ENCODE measurements around the gene ME1.

The ME1 gene

GRCh38 chr6:83169106-83169505, 261.7 kb downstream of the ME1 start:
- TF ChIP-seq, protein P1, sequence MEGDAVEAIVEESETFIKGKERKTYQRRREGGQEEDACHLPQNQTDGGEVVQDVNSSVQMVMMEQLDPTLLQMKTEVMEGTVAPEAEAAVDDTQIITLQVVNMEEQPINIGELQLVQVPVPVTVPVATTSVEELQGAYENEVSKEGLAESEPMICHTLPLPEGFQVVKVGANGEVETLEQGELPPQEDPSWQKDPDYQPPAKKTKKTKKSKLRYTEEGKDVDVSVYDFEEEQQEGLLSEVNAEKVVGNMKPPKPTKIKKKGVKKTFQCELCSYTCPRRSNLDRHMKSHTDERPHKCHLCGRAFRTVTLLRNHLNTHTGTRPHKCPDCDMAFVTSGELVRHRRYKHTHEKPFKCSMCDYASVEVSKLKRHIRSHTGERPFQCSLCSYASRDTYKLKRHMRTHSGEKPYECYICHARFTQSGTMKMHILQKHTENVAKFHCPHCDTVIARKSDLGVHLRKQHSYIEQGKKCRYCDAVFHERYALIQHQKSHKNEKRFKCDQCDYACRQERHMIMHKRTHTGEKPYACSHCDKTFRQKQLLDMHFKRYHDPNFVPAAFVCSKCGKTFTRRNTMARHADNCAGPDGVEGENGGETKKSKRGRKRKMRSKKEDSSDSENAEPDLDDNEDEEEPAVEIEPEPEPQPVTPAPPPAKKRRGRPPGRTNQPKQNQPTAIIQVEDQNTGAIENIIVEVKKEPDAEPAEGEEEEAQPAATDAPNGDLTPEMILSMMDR (IDR thresholded peaks at IDR 0.05; ENCODE audit: borderline replicate concordance, control extremely low read depth, extremely low read depth, insufficient read depth, missing control alignments): no peak
- DNase-seq (ENCODE audit: low spot score): no peak

GRCh38 chr6:83168556-83168955, 262.3 kb downstream of the ME1 start:
- TF ChIP-seq, protein P1 (IDR thresholded peaks at IDR 0.05; ENCODE audit: borderline replicate concordance, control extremely low read depth, extremely low read depth, insufficient read depth, missing control alignments): no peak
- no peak for DNase-seq (ENCODE audit: low spot score)
- in situ Hi-C loops (cut with MboI; ENCODE audit: low sequenced_read_pairs, unreplicated experiment): no loop called here

More at GRCh38 chr6:83169106-83169505, 261.7 kb downstream of the ME1 start:
- in situ Hi-C loops (cut with MboI; ENCODE audit: low sequenced_read_pairs, unreplicated experiment): no loop called here

DNA sequence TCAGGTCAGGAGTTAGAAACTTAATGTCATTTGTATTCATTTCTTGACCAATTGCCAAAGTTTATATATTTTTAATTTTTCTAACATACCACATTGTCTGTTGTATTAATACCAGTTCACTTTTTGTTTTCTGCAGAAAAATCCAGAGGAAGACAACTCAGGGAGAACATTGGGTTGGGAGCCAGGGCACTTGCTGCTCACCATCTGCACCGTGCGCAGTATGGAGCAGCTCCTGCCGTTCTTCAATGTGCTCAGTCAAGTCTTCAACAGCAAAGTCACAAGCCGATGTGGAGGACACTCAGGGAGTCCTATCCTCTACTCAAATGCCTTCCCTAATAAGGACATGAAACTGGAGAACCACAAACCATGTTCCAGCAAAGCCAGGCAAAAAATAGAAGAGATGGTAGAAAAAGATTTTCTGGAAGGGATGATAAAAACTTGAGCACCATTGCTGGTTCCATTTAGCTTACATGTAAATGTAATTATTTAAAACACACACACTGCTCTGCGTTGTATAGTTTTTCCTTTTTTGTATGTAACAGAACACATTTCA, 263.0 kb downstream of the ME1 start:
- in situ Hi-C loops (cut with MboI; ENCODE audit: low sequenced_read_pairs, unreplicated experiment): no loop called here
- TF ChIP-seq, protein P1 (IDR thresholded peaks at IDR 0.05; ENCODE audit: borderline replicate concordance, control extremely low read depth, extremely low read depth, insufficient read depth, missing control alignments): no peak
- no peak for DNase-seq (ENCODE audit: low spot score)
